ENCODE measurements around the gene TULP3.

The TULP3 gene

DNA sequence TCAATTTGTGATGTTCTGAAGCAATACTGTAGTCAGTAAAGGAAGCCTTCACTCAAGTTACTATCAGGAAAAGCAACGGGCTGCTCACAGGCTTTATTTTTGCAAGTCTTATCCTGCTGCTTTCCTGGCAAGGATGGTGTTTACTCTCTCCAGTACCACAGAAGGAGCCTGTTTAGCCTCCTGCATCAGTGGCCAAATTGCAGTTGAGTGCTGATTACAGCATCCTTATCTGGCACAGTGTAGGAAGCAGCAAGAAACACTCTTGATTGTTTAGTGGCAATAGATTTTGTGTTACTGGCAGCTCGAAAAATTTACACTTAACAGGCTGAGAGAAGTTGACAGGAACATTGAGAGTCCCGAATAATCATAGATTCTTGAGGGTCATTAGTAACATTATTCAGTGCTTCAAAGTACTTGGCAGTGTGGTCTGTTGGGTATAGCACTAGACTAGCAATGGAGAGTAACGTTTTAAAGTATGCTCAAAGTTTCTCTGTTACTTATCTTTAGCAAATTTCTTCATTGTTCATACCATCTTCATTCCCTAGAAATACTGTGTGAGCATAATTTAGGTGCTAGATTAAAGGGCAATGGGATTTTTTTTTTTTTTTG lies 11.7 kb downstream of the TULP3 start:
- no peak overlapping the region for H3K27ac Mint-ChIP-seq
- H3K9me3 Mint-ChIP-seq = no peaks in the 10 kb centered on the region
- no peaks in the 10 kb centered on the region for H3K27me3 Mint-ChIP-seq (ENCODE audit: low read depth)
- H3K4me1 Mint-ChIP-seq = peaks cover 6% of the 10 kb centered on the region
- no peak overlapping the region for H3K4me3 Mint-ChIP-seq
- TF ChIP-seq, protein P1, sequence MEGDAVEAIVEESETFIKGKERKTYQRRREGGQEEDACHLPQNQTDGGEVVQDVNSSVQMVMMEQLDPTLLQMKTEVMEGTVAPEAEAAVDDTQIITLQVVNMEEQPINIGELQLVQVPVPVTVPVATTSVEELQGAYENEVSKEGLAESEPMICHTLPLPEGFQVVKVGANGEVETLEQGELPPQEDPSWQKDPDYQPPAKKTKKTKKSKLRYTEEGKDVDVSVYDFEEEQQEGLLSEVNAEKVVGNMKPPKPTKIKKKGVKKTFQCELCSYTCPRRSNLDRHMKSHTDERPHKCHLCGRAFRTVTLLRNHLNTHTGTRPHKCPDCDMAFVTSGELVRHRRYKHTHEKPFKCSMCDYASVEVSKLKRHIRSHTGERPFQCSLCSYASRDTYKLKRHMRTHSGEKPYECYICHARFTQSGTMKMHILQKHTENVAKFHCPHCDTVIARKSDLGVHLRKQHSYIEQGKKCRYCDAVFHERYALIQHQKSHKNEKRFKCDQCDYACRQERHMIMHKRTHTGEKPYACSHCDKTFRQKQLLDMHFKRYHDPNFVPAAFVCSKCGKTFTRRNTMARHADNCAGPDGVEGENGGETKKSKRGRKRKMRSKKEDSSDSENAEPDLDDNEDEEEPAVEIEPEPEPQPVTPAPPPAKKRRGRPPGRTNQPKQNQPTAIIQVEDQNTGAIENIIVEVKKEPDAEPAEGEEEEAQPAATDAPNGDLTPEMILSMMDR (IDR thresholded peaks at IDR 0.05; ENCODE audit: unreplicated experiment in 3 of 3) = no peak
- no peaks in the 10 kb centered on the region for H3K36me3 Mint-ChIP-seq (ENCODE audit: low read depth)

DNA sequence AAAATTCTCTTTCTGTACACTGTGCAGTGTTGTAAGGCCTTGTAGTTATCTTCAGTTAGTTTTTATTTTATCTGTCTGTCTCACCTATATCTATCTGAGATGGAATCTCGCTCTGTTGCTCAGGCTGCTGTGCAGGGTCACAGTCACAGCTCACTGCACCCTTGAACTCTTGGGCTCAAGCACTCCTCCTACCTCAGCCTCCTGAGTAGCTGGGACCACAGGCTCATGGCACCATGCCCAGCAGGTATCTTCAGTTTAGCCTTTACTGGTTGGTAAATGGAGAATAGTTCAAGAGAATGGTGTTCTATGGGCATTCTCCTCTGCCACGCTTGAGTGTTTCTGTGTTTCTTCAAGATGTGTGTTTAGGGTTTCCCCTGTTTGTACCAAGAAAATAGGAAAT lies 13.6 kb downstream of the TULP3 start:
- H3K4me3 Mint-ChIP-seq = no peak overlapping the region
- H3K36me3 Mint-ChIP-seq (ENCODE audit: low read depth) = peaks cover 2% of the 10 kb centered on the region
- H3K9me3 Mint-ChIP-seq = no peaks in the 10 kb centered on the region
- no peaks in the 10 kb centered on the region for H3K27me3 Mint-ChIP-seq (ENCODE audit: low read depth)
- TF ChIP-seq, protein P1 (IDR thresholded peaks at IDR 0.05; ENCODE audit: unreplicated experiment in 3 of 3) = no peak
- H3K27ac Mint-ChIP-seq = peak overlapping the region; percentile 20 to 60 (median 56)
- peaks cover 6% of the 10 kb centered on the region for H3K4me1 Mint-ChIP-seq

DNA sequence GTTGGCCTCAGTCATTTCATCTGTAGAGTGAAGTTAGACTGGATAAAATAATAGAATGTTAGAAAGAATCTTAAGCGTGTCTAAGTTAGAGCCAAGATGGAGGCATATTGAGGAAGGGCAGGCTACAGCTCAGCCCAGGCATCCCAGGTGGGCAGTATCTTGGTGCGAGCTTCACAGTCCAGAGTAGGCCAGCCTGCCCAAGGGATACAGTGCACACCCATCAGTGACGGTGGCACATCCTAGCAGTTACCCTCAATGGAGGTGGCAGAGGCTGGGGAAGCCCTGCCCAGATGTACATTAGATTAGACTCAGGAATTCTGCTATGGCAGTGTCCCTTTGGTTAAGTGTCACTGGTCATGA lies 21.5 kb downstream of the TULP3 start:
- TF ChIP-seq, protein P1 (IDR thresholded peaks at IDR 0.05; ENCODE audit: unreplicated experiment in 3 of 3) = no peak
- H3K27me3 Mint-ChIP-seq (ENCODE audit: low read depth) = no peaks in the 10 kb centered on the region
- H3K4me1 Mint-ChIP-seq = no peaks in the 10 kb centered on the region
- H3K36me3 Mint-ChIP-seq (ENCODE audit: low read depth) = peaks cover 52% of the 10 kb centered on the region
- no peak overlapping the region for H3K4me3 Mint-ChIP-seq
- no peaks in the 10 kb centered on the region for H3K9me3 Mint-ChIP-seq
- no peak overlapping the region for H3K27ac Mint-ChIP-seq

DNA sequence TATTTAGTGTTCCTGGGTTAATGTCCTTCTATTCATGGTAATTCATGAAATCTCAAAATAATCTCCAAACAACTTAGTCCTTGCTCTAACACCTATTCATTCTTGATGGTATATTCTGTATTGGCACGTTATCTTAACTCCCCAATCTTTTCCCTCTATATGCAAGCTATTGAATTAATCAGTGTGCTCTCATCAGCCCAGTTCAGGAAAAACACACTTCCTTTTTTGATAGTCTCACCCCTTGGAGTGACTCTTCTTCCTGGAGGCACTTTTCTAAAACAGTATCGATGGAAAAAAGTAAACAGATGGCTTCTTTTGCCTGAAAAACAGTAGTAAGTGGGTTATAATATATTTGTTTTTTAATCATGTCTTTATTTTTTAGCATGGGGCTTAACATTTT lies 28.6 kb downstream of the TULP3 start:
- H3K36me3 Mint-ChIP-seq (ENCODE audit: low read depth) = peaks cover 64% of the 10 kb centered on the region
- TF ChIP-seq, protein P1 (IDR thresholded peaks at IDR 0.05; ENCODE audit: unreplicated experiment in 3 of 3) = no peak
- no peak overlapping the region for H3K4me3 Mint-ChIP-seq
- H3K27me3 Mint-ChIP-seq (ENCODE audit: low read depth) = peaks cover 4% of the 10 kb centered on the region
- H3K4me1 Mint-ChIP-seq = no peaks in the 10 kb centered on the region
- no peak overlapping the region for H3K27ac Mint-ChIP-seq
- H3K9me3 Mint-ChIP-seq = no peaks in the 10 kb centered on the region

DNA sequence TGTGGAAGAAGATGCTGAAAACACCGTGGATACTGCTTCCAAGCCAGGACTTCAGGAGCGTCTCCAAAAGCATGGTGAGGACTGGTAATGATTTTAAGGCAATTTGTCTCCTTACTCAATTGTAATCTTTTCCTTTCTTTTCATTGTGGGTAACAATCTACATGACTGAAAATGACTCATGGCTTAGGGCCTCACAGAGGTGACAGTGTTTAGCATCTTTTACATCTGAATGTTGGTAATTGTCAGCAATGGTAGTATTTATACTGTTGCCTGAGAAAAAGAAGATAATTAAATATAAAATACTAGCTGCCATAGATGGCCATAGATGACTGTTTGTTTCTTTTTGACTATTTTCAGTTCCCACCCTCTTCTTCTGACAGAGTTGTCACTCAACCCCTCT lies 31.6 kb downstream of the TULP3 start:
- Mint-ChIP-seq H3K4me3 (no peak overlapping the region), H3K27ac (no peak overlapping the region), H3K36me3 (ENCODE audit: low read depth) (peaks cover 60% of the 10 kb centered on the region), H3K27me3 (ENCODE audit: low read depth) (peaks cover 4% of the 10 kb centered on the region), H3K4me1 (no peaks in the 10 kb centered on the region), H3K9me3 (no peaks in the 10 kb centered on the region)
- TF ChIP-seq, protein P1 (IDR thresholded peaks at IDR 0.05; ENCODE audit: unreplicated experiment in 3 of 3) = no peak

DNA sequence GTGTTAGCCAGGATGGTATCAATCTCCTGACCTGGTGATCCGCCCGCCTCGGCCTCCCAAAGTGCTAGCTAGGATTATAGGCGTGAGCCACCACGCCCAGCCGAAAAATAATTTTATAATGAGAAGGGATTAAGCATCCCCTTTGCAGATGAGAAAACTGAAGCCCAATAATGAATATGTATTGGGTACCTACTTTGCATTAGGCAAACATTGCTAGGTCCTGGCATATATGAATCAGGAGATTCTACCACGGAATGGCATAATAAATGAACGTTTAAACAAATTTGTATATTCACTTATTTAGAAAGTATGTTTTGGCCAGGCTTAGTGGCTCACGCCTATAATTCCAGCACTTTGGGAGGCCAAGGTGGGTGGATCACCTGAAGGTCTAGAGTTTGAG lies 32.4 kb downstream of the TULP3 start:
- no peak overlapping the region for H3K4me3 Mint-ChIP-seq
- peaks cover 67% of the 10 kb centered on the region for H3K36me3 Mint-ChIP-seq (ENCODE audit: low read depth)
- H3K9me3 Mint-ChIP-seq = no peaks in the 10 kb centered on the region
- TF ChIP-seq, protein P1 (IDR thresholded peaks at IDR 0.05; ENCODE audit: unreplicated experiment in 3 of 3) = no peak
- H3K27me3 Mint-ChIP-seq (ENCODE audit: low read depth) = peaks cover 4% of the 10 kb centered on the region
- H3K4me1 Mint-ChIP-seq = no peaks in the 10 kb centered on the region
- H3K27ac Mint-ChIP-seq = no peak overlapping the region
